ENCODE data around the gene CCL11.

CCL11 gene

DNA sequence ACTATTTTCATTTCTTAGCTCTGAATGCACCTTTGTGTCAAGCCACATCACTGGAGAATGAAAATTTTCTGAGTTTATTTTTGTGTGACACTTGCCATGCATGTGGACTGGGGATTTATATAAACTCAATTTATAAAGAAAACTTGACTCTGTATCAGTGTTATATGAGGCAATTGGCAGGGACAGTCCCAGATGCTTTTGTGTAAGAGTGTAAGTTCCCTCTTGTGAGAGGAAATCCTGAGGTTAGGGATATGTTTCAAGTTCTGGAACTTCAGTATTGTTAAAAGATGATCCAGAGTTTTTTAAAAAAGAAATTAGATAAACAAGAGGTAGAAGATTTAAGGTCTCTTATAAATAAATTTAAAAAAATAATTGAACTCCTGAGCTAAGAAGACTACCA, 22.8 kb downstream of the CCL11 start:
- H3K27ac ChIP-seq (ENCODE audit: poor library complexity, severe bottlenecking): no peak overlapping the region
- no peaks in the 10 kb centered on the region for H3K4me1 ChIP-seq (ENCODE audit: insufficient read depth, poor library complexity, severe bottlenecking)
- no peaks in the 10 kb centered on the region for H3K36me3 ChIP-seq (ENCODE audit: low read depth)
- ATAC-seq (ENCODE audit: low read depth): no peak
- H3K9me3 ChIP-seq (ENCODE audit: severe bottlenecking): no peaks in the 10 kb centered on the region
- H3K4me3 ChIP-seq (ENCODE audit: severe bottlenecking): no peak overlapping the region
- DNase-seq (ENCODE audit: low spot score): no peak
- H3K27me3 ChIP-seq (ENCODE audit: insufficient read depth, poor library complexity, severe bottlenecking): peaks cover 4% of the 10 kb centered on the region
- TF ChIP-seq, protein P1, sequence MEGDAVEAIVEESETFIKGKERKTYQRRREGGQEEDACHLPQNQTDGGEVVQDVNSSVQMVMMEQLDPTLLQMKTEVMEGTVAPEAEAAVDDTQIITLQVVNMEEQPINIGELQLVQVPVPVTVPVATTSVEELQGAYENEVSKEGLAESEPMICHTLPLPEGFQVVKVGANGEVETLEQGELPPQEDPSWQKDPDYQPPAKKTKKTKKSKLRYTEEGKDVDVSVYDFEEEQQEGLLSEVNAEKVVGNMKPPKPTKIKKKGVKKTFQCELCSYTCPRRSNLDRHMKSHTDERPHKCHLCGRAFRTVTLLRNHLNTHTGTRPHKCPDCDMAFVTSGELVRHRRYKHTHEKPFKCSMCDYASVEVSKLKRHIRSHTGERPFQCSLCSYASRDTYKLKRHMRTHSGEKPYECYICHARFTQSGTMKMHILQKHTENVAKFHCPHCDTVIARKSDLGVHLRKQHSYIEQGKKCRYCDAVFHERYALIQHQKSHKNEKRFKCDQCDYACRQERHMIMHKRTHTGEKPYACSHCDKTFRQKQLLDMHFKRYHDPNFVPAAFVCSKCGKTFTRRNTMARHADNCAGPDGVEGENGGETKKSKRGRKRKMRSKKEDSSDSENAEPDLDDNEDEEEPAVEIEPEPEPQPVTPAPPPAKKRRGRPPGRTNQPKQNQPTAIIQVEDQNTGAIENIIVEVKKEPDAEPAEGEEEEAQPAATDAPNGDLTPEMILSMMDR (IDR thresholded peaks at IDR 0.05; ENCODE audit: poor library complexity, severe bottlenecking): no peak

DNA sequence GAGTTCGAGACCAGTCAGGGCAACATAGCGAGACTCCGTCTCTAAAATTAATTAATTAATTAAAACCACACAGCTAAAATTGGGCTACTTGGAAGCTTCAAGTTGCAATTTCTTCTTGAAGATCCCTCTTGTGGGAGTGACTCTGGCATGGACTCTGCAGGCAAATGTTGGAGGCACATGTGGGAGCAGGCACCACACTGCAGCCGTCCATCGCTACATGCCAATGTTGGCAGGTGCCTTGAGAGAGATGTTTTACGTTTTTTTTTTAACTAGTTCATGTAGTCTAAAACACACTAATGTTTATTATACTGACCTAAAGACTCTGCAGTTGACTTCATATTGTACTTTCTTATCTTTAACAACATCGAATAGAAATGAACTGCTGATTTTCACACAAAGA, 25.7 kb downstream of the CCL11 start:
- TF ChIP-seq, protein P1 (IDR thresholded peaks at IDR 0.05; ENCODE audit: poor library complexity, severe bottlenecking): no peak
- Histone ChIP-seq H3K4me3 (ENCODE audit: severe bottlenecking) (no peak overlapping the region), H3K9me3 (ENCODE audit: severe bottlenecking) (no peaks in the 10 kb centered on the region), H3K27me3 (ENCODE audit: insufficient read depth, poor library complexity, severe bottlenecking) (peaks cover 4% of the 10 kb centered on the region), H3K27ac (ENCODE audit: poor library complexity, severe bottlenecking) (no peak overlapping the region), H3K36me3 (ENCODE audit: low read depth) (no peaks in the 10 kb centered on the region), H3K4me1 (ENCODE audit: insufficient read depth, poor library complexity, severe bottlenecking) (no peaks in the 10 kb centered on the region)
- ATAC-seq (ENCODE audit: low read depth): no peak
- DNase-seq (ENCODE audit: low spot score): no peak

DNA sequence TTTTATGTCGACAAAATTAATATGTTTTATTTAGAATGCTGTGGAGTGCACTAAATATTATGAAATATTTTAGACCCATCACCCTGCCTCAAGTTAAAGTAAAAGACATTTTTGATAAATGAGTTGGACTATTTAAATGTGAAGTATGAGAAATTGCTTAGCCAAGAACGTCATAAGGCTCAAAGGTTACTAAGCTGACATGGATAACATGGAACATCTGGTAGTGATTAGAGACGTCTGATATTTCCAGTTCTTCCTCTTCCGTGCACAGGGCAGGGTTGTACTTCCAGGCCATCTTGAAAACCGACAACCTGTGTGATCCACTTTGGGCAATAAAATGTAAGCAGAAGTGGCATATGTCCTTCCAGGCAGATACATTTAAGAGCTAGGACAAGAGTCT, 26.5 kb downstream of the CCL11 start:
- no peak overlapping the region for H3K4me3 ChIP-seq (ENCODE audit: severe bottlenecking)
- no peak overlapping the region for H3K27ac ChIP-seq (ENCODE audit: poor library complexity, severe bottlenecking)
- peaks cover 4% of the 10 kb centered on the region for H3K27me3 ChIP-seq (ENCODE audit: insufficient read depth, poor library complexity, severe bottlenecking)
- DNase-seq (ENCODE audit: low spot score) (no peak), ATAC-seq (ENCODE audit: low read depth) (no peak)
- H3K36me3 ChIP-seq (ENCODE audit: low read depth): no peaks in the 10 kb centered on the region
- TF ChIP-seq, protein P1 (IDR thresholded peaks at IDR 0.05; ENCODE audit: poor library complexity, severe bottlenecking): no peak
- H3K4me1 ChIP-seq (ENCODE audit: insufficient read depth, poor library complexity, severe bottlenecking): no peaks in the 10 kb centered on the region
- no peaks in the 10 kb centered on the region for H3K9me3 ChIP-seq (ENCODE audit: severe bottlenecking)

DNA sequence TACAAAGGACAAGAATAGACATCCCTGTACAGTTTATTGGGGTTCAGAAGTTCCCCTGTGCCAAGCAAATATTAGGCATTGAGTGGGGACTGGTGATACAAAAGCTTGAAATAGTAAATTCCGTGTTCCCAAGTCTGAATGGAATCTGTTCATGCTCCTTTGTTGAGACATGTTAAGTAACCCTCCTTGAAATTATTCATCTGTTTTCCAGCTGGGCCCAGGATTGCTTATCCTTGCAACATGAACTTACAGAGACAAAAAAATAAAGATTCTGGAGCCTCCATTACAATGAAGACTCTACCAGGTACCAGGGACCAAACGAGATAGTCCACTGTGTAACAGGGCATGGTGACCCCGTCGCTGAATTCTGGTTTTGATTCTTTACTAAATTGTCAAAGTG, 27.6 kb downstream of the CCL11 start:
- TF ChIP-seq, protein P1 (IDR thresholded peaks at IDR 0.05; ENCODE audit: poor library complexity, severe bottlenecking): no peak
- no peaks in the 10 kb centered on the region for H3K9me3 ChIP-seq (ENCODE audit: severe bottlenecking)
- no peak overlapping the region for H3K4me3 ChIP-seq (ENCODE audit: severe bottlenecking)
- no peaks in the 10 kb centered on the region for H3K27me3 ChIP-seq (ENCODE audit: insufficient read depth, poor library complexity, severe bottlenecking)
- DNase-seq (ENCODE audit: low spot score) (no peak), ATAC-seq (ENCODE audit: low read depth) (no peak)
- H3K27ac ChIP-seq (ENCODE audit: poor library complexity, severe bottlenecking): no peak overlapping the region
- H3K36me3 ChIP-seq (ENCODE audit: low read depth): no peaks in the 10 kb centered on the region
- H3K4me1 ChIP-seq (ENCODE audit: insufficient read depth, poor library complexity, severe bottlenecking): no peaks in the 10 kb centered on the region

DNA sequence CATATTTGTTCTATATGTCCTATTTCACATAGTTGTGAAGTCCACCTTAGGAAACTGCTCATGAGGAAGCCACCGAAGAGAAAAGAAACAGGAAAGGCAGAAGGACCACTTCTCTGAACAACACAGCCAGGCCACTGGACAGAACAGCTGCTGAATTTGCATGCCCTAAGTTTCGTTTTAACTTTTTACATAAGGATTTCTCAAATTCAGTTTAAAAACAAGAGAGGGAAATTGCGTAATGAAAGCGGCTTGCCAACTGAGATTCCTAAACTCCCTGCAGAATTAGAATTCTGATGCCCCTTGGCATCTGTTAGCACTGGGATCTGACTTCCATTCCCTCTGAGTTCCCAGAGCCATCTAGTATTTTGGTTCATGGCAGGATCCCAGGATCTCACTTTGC, 28.7 kb downstream of the CCL11 start:
- ATAC-seq (ENCODE audit: low read depth): no peak
- no peak overlapping the region for H3K27ac ChIP-seq (ENCODE audit: poor library complexity, severe bottlenecking)
- no peak overlapping the region for H3K4me3 ChIP-seq (ENCODE audit: severe bottlenecking)
- DNase-seq (ENCODE audit: low spot score): no peak
- H3K4me1 ChIP-seq (ENCODE audit: insufficient read depth, poor library complexity, severe bottlenecking): no peaks in the 10 kb centered on the region
- H3K36me3 ChIP-seq (ENCODE audit: low read depth): no peaks in the 10 kb centered on the region
- no peaks in the 10 kb centered on the region for H3K9me3 ChIP-seq (ENCODE audit: severe bottlenecking)
- TF ChIP-seq, protein P1 (IDR thresholded peaks at IDR 0.05; ENCODE audit: poor library complexity, severe bottlenecking): no peak
- H3K27me3 ChIP-seq (ENCODE audit: insufficient read depth, poor library complexity, severe bottlenecking): no peaks in the 10 kb centered on the region

Measured in RWPE2 (cell line).